ENCODE results near the gene HS3ST3A1.

HS3ST3A1 gene

DNA sequence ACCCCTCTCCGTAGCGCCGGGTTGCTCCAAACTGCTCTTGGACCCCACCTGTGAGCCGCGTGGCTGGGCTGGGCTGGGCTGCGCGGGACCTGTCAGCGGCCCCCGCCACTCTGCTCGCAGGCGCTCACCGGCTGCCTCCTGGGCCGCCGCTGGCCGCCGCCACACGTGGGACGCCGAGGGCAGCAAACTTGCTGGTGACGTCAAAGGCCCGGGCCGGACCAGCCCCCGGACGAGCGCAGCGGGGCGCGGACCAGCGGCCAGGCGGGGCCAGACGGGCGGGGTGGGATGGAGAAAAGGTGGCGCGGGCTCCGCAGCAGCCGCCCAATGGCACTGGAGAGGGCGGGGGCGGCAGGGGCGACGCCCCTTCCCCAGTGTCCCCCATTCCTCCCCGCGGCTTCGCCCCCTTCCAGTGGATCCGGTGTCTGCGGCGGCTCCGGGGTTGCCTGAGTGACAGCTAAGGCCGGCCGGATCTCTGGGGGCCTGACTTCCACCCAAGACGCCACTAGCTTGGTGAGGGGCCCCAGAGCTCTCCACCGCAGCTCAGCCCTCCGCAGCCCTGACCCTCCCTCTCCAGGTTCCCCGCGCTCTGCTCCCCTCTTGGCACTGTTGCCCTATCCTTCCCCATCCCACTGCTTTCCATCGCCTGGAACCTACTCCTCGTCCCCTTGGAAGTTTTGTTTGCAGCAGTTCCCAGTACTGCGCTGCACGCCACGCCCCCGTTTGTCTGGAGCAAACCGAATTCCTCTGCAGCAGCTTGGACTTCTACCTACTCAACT, at the start of gene HS3ST3A1:
Gene HS3ST3A1 (minus strand): TSS at position 154 of the 776 bp plus-strand sequence. CDS start 800 bp downstream, outside the sequence.
- no peak for DNase-seq (ENCODE audit: low read depth in 2 of 2)

DNA sequence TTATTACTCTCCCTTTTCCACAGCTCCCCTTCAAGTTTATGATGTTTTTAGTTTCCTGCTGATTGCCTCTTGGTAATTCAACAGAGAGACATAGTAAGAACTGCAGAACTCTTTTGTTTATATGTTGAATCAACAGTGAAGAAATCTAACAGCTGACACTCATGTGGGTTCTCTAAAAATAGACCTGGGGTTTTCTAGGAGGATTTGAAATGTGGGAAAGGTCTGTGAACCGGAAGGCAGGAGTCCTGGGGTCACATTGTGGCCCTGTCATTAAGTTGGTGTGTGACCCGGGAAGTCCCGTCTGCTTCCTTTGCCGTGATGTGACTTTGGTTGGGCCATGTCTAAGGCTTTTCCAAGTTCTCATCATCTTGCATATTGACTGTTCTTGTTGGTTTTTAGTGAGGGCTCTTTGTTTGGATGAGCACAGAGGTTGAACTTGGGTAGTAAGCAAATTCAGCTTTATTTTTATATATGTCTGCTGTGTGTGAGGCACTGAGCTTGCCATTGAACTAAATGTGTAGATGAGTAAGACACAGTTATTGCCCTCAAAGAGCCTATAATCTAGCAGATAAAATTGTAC, 48.5 kb upstream of the HS3ST3A1 start:
- no peak for DNase-seq (ENCODE audit: low read depth in 2 of 2)

DNA sequence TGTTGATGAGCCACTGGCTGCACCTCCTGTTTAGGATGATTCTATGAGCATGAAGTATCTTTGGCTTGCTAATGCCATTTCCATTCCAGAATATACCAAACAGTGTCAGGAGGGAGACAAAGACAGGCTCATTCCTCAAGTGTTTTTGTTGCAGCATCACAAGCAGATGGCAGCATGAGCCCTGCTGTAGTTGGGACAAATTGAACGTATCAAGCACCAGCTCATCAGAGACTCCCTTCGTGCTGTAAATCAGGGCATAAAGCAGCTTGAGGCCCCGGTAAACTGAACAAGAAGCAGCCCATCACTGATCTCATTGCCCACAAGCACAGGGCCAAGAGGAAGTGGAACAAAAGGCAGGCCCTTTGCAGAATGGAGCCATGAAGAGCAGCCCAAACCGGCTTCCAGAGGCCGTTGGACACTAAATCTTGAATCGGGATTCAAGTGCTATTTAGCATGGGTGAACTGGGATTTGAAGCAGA, 45.9 kb upstream of the HS3ST3A1 start:
- no peak for DNase-seq (ENCODE audit: low read depth in 2 of 2)

DNA sequence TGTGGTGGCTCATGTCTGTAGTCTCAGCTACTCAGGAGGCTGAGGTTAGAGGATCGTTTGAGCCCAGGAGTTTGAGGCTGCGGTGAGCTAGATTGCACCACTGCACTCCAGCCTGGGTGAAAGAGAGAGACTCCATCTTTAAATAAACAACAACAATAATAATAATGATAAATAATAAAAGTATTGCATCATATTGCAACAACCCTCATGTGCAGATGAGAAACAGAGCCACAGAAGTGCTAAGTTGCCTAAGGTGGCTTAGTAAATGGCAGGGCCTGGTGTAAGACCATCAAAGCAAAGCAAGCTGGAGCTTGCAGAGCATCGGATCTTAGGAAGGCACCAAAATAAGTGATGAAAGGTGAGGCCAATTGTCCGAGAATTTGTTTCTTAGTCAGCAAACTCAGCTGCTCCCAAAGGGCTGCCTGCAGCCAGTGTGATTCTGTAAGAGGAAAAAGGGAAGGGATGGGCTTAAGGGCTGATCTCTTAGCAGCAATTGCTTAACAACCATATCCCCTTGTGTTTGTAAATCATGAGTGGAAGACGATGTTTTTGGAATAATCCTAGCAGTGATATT, 45.3 kb upstream of the HS3ST3A1 start:
- no peak for DNase-seq (ENCODE audit: low read depth in 2 of 2)

DNA sequence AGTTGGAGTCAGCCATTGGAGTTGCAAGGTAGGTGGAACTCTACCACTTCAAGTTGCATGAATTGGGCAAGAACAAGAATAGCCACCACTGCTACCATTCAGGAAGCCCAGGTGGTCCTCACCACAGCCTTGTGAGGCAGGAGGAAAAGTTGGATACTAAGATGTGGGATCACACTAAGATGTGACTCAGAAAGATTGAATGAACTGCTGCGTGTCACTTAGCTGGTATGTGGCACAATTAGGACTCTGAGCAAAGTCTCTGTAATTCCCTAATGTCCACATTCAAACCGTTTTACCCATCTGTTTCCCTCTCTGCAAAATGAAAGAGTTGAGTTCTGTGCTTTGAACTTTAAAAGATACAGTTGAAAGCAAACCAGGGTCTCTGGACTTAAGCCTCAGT, 44.7 kb upstream of the HS3ST3A1 start:
- DNase-seq (ENCODE audit: low read depth in 2 of 2) = no peak

DNA sequence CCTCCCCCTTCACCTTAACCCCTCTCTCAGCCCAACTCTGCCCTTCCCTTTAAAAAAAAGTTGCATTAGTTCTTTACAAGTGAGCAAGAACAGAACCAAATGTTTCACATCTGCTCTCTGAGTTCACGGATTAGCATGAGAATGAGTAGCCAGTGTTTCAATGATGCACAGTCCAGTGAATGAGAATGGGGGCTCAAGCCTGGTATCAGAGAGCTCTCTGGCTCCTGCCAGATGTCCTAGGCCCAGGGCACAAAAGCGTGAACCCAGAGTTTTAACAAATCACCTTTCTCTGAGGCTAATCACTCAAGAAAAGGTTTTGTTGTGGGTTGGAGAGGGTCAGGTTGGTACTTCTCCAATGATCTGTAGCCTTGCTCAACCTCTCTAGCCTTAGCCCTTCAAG, 41.5 kb upstream of the HS3ST3A1 start:
- no peak for DNase-seq (ENCODE audit: low read depth in 2 of 2)

DNA sequence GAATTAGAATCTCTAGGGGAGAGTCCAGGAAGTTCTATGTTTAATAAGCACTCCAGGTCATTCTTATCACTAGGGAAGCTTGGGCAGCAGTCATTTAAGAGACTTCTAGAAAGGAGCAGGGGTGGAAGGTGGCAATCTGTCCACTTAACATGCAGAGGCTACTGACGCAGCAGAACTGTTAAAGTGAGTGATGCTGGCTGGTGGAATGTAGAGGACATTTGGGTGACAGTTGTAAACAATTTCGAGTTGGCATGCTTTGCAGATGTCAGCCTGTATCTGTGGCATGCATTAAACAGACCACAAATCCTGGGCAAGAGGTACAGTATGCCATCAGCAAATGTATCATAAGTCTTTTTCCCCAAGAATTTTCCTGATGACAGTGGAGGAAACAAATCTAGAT, 40.5 kb upstream of the HS3ST3A1 start:
- no peak for DNase-seq (ENCODE audit: low read depth in 2 of 2)

DNA sequence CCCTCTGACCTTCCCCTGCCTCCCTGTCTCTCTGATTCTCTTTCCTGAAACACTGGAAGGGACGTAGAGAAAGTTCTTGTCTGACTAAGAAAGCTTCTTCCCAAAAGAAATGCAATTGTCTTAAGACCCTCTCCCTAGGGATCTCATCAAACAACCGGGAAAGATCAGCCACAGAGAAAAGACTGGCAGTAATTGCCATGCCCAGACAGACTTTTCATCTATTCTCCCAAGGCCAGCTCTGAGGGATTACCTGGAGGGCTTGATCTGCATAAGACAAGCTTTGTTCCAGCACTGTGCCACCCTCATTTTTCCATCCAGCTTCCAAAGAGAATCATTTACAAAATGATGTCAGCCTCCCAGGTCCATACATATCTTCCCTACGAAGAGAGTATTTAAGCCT, 38.8 kb upstream of the HS3ST3A1 start:
- no peak for DNase-seq (ENCODE audit: low read depth in 2 of 2)

DNA sequence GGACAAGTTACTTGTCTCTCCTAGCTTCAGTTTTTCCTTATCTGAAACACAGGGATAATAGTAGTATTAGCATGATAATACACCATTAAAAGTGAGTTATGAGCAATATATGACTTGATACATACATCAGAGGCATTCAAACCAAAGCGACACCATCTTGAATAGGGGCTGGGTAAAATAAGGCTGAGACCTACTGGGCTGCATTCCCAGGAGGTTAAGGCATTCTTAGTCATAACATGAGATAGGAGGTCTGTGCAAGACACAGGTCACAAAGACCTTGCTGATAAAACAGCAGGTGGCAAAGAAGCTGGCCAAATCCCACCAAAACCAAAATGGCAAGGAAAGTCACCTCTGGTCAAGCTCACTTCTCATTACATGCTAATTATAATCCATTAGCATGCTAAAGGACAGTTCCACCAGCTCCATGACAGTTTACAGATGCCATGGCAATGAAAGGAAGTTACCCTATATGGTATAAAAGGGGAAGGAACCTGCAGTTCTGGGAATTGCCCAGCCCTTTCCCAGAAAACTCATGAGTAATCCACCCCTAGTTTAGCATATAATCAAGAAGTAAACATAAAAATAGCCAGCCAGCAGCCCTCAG, 37.2 kb upstream of the HS3ST3A1 start:
- DNase-seq (ENCODE audit: low read depth in 2 of 2) = no peak

DNA sequence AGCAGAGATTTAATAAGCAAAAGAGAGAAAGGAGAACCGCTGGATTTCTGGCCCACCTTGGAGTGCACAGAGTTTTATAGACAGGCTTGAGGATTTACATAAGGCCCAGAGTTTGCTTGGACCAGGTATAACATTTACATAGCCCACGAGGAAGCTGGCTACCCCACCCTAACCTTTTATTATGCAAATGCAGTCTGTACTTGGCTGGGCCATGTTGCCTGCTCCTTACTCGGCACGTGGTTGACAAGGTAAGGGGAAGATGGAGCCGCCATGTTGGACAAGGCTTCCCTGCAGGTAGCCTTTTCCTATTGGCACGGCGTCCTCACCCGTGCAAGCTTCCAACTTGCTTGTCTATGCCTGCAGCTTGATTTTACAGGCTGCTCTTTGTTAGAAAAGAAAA, 35.2 kb upstream of the HS3ST3A1 start:
- no peak for DNase-seq (ENCODE audit: low read depth in 2 of 2)

DNA sequence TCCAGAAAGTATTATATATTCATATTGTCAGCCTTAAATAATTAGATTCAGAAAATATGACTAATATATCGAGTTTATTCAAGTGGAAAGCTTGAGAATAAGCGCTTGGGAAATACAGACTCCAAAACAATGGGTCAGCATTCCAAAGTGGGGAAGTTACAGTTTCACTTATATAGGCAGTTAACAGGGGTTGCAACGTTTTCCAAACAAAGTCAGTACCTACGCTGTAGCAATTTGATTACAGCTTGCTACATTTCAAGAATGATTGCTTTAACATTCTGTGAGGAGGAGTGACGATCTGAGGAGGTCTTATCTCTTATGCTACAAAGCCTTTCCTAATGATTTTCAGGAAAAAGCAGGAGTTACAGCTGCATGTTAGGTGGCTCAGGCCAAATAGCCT, 34.2 kb upstream of the HS3ST3A1 start:
- DNase-seq (ENCODE audit: low read depth in 2 of 2) = no peak

DNA sequence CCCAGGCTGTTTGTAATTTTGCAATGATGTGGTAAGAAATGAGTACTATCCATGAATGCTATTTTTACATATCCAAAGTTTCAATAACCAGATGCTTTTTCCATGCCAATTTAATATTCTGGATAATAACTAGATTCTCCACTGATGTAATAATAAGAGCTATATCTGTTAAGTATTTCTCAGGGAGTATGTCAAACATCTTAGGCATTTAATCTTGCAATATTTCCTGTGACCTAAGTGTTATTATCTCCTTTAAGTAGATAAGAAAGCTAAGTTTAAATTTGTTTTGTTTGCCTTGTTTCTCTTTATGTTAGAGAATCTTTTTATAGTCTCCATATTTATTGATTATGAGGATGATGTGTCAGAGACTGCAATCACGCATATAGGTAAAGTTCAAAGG, 32.3 kb upstream of the HS3ST3A1 start:
- DNase-seq (ENCODE audit: low read depth in 2 of 2) = no peak

DNA sequence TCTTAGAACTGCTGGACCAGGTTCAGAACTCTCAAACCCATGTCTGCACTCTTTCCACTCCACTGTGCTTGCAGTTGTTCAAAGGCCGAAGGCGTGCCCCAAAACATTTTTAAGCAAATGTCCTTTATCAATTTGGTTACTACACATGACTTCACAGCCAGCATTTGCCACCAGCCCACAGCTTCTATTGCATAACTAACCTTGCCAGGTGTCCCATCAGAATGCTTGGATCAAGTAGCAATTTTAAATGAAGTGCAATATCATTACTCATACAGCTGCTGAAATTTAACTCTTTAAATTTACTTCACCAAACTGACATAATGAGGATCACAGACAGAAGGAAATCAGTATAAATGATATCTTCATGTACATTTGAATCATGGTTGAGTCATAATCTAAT, 29.8 kb upstream of the HS3ST3A1 start:
- no peak for DNase-seq (ENCODE audit: low read depth in 2 of 2)

DNA sequence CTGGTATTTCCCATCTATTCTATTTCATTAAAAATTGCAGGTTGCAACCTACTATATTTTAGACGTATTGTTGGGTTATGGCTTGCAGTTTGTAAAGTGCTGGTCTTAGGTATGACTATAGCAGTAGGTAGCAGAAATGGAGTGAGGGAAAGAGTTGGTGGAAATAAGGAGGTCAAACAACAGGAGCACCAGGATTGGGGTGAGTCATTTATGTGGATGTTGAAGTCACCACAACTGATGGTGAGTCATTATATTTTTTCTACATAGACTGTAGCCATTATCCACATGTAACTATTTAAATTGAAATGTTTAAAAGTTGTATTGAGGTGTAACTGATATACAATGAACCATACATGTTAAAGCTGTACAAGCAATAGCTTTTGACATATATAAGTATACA, 25.0 kb upstream of the HS3ST3A1 start:
- DNase-seq (ENCODE audit: low read depth in 2 of 2) = no peak

DNA sequence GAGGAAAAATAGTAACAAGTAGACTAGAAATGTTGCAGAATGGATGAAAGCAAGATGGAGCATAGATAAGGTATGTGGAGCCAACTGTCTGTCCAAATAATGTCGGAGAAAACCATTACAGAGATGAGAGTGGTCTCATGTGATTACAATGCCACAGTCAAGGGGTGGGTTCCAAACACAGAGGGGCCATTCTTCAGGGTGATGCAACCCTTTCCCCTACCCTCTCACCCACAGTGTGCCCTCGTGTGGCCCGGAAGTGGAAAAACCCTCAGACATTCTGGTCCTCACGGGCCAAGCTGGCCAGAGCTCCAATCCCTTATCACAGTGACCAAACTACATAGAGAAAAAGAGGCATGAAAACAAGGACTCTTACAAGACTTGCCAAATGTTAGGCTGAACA, 17.7 kb upstream of the HS3ST3A1 start:
- no peak for DNase-seq (ENCODE audit: low read depth in 2 of 2)

DNA sequence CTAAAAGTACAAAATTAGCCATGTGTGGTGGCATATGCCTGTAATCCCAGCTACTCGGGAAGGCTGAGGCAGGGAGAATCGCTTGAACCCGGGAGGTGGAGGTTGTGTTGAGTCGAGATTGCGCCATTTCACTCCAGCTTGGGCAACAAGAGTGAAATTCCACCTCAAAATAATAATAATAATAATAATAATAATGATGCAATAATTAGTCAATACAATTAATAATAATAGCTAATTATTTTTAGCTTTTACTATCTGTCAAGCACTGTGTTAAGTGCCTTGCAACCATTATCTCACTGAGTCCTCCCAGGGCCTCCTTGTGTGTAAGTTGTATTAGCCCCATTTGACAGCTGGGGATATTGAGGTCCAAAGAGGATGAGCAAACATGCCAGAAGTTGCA, 14.3 kb upstream of the HS3ST3A1 start:
- DNase-seq (ENCODE audit: low read depth in 2 of 2) = no peak

DNA sequence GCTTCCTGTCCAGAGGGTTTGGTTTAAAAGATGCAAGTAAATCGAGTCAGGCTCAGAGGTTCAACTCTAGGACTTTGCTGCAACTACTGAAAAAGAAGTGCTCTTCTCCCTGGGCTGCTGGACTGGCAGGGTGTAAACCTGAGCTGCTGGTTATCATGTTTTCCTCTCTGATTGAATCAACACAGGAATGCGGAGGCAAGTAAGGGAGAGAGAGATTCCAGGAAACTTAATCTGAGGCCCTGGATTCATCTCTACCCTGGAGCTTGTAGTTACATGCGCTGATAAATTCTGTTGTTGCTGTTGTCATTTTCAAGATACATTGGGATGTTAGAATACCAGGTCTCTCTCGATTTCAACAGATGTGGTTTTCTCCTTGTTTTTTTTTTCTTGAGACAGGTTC, 8.2 kb upstream of the HS3ST3A1 start:
- DNase-seq (ENCODE audit: low read depth in 2 of 2) = no peak

DNA sequence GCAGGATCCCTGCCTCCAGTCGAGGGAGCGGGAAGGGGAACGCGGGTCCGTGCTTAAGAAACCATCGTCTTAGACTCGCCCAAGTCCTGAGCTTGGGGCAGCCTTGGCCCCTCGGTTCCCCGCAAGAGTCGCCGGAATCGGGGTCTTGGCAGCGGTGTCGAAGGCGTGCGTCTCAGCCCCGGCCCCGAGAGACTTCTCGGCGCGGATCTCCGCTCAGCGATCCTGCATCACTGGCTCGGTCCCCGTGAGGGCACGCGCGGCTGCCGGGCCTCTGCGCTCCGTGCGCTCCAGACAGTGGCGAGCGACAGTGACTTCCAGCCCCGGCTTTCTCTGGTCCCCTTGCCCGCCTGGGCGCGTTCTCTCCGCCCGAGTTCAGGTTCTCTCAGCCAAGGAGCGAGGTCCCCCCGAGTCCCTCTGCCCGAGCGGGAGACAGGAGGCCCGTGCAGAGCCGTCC, 380 bp downstream of the HS3ST3A1 start:
- no peak for DNase-seq (ENCODE audit: low read depth in 2 of 2)

DNA sequence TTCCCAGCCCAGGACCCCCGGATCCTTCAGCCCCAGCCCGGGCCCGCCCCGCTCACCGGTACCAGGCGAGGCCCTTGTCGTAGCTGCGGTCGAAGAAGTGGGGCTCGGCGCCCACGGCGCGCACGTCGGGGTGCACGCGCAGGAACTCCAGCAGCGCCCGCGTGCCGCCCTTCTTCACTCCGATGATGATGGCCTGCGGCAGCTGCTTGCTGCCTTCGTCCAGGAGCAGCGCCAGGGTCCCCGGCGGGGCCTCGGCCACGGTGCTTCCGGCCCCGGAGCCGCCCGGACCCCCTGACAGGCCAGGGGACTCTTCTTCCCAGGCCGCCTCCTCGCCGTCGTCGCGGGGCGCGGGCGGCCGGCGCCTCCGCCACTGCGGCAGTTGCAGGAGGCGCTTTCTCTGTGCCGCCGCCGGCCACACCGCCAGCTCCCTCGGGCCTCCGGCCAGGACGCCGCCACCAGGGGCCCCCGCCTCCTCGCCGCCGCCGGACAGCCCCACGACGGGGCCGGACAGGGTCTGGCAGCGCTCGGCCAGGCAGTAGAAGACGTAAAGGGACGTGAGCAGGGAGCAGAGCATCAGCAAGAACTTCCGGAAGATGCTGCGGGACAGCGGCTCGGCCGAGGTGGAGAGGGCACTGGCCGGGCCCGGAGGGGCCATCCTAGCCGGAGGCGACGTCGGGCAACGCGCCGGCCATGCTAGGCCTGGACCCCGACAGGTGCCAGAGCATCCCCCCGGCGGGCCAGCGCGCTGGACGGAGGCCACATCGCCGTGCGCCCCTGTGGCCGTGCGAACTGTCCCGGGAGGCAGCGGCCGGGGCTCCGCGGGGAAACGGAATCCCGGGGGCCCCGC, 1.0 kb downstream of the HS3ST3A1 start:
- DNase-seq (ENCODE audit: low read depth in 2 of 2) = no peak

DNA sequence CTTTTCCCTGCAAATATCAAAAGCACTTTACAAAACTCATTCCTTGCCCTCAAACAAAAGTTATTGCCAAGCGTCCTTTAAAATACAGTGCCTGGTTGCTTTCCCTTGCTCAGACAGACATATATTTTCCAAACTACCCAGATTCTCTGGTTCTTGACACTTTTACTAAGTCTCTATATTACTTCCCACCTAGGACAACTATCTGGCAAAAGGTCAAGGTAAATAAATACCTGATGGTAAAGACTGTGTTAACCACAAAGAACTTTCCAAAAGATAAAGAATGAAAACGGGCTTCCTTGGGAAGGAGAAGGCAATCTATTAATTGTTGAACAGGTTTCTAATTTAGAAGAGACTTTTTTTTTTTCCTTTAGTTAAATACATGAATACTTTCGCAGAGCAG, 1.9 kb downstream of the HS3ST3A1 start:
- DNase-seq (ENCODE audit: low read depth in 2 of 2) = no peak

DNA sequence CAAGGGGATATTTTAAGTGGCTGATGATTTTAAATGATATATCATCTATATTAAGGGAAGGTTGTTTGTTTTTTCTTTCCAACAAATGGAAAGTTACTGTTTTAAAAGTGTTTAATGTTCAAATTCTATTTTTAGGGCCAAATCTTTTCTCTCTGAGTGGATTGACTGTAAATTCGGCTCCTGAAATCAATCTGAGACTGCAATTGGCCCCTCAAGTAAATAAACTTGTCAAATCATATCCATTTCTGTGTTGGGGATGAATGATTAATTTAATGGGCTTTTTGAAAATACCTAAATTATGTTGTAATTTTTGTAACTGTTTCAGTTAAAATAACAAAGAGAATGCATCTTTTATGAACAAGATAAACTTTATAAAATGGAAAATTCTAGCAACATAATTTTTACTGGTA, 2.6 kb downstream of the HS3ST3A1 start:
- no peak for DNase-seq (ENCODE audit: low read depth in 2 of 2)

Measured in stimulated activated CD8-positive, alpha-beta memory T cell treated with anti-CD3 and anti-CD28 coated beads, Interleukin-7, amount 100 ng/mL, for 4 hours (primary cell).